GM18508 (cell line): ENCODE measurements around the gene DUSP7.

Experiments used
- ATAC-seq: cut with Tn5 transposase; IDR thresholded peaks from one replicate; pipeline ENCODE4 v1.9.1; 2021; ENCODE audit warnings: moderate number of reproducible peaks; ENCODE audit not compliant: insufficient read depth, unreplicated experiment

DUSP7 gene

DNA sequence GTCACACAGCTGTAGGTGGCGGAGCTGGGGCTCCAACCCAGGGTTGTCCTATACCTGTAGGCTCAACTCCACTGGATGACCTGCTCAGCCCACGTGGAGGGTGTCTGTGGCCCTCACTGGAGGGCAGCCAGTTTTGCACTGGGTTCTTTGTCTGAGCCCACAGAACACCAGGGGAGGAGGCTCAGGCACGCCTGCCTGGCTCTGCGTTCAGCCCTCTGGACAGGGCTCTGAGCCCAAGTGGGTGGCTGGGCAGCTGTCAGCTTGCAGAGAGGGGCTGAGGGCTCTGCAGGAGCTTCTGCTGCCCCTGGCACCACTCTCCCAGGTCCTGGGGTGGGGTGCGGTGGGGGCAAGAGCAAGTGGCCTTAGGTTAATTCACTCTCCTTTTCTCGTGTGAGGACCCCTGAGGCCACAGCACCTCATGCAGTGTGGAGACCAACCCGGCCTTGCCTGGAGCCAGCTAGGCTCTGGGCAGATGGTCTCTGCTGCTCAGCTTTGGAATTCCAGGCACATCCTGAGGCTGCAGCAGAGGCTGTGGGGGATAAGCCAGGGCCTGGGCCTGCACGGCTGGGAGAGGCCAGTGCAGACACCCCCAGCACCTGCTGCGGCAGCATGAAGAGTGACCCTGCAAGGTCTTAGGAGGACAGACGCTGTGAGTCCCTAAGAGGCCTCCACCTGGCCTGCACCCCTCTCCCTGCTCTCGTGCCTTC, 23.5 kb downstream of the DUSP7 start:
- ATAC-seq, result no peak

DNA sequence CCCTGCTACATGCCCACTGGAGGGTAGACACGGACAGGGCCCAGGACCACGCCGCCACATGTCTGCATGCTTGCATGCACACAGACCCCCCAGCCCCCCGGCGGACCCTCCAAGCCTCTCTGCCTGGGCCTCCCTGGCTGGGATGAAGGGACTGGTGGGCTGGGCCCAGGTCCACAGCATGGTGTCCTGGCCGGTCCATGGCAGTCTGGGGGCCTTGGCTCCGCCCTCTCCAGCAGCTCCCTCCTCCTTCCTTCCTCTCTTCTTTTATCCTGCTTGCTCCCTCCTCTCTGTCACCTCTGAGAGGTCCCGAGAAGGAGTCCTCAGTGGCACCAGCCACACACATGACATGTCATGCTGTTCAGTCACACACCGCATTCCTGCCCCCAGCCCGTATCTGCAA, 24.5 kb downstream of the DUSP7 start:
- ATAC-seq, result no peak

DNA sequence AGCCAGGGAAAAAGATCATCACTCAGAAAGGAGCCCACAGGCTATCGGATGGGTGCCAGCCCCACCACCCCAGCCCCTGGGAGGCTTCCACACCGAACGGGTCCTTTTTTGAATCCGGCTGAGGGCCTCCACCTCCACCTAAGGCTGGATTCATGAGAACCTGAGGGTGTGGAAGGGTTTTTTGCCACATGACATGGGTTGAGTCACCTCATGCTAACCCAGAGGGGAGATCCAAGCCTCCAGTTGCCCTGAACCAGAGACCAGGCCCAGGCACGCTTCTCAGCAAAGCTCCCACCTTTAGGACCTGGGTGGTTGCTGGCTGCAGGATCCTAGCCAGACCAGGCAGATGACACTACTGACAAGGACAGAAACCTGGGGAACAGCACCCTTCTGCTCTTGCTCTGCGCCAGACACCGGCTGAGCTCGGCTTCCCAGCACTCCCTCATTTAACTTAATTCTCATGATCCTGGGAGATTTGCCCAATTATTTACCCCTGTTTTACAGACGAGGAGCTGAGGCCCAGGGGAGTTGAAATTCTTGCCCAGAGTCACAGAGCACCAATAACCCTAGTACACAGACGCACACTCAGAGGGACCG, 25.6 kb downstream of the DUSP7 start:
- no peak for ATAC-seq

DNA sequence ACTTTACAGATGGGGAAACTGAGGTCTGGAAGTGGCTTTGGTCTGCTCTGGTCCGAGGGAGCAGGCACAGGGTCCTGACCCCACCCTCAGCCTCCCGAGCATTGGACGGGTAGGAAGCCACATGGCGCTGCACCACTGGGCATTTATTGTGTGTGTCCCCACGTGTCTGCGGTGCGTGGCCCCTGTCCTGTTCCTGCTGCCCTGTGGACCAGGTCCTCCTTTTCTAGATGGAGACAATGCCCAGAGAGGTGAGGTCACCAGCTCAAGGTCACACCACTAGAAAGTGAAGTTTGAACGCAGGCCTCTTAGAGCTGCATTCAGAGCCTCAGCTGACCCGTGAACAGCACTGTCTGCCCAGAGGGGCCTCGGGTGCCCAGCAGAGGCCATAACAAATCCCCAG, 26.8 kb downstream of the DUSP7 start:
- no peak for ATAC-seq

DNA sequence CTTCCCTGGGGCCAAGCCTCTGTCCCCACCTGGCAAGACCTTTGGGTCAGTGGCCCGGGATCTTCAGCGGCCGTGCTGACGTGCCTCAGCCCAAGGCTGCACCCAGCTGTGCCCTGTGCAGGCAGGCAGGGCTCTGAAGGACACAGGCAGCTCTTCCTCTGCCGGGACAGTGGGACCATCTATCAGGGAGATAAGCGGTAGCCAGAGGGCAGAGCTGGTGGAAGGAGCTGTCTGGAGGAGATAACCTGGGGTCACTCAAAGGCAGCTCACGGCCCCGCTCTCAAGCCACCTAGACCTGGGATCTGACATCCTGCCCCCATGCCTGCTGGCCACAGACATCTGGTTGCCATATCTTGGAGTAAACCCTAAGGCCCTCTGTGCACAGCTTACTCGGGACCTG, 27.3 kb downstream of the DUSP7 start:
- no peak for ATAC-seq

DNA sequence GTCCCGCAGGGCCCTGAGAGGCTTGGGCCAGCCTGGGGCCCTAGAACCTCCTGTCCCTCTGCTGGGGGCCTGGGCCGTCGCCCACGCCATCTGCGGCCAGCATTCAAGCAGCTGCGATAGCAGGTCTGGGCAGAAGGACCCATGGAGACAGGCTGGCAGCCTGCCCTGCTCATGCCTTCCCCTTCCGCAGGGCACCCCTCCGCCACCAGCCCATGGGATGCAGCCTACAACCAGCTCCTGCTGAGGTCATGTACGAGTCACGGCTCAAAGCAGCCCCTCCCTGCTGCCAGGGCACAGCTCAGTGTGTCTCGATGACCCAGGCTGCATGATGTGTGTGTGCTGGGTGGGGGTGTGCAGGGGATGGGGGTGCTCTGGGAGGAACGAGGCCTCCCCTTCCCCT, 27.8 kb downstream of the DUSP7 start:
- no peak for ATAC-seq

DNA sequence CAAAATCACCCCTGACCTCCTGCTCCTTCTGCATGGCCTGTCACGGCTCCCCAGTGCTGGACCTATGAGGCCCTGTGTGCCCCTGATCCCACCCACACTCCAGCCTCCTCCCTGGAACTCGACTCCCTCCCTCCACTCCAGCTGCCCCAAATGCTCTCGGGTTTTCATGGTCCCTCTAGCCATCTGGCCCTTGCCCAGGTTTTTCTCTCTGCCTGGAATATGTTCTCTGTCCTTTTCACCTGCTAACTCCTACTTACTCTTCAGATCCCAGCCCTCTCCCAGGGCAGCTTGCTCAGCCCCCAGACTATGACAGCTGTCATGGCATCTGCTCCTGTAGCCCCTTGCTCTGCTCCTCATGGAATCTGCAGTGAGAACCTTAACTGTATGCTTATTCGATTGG, 30.3 kb downstream of the DUSP7 start:
- no peak for ATAC-seq

DNA sequence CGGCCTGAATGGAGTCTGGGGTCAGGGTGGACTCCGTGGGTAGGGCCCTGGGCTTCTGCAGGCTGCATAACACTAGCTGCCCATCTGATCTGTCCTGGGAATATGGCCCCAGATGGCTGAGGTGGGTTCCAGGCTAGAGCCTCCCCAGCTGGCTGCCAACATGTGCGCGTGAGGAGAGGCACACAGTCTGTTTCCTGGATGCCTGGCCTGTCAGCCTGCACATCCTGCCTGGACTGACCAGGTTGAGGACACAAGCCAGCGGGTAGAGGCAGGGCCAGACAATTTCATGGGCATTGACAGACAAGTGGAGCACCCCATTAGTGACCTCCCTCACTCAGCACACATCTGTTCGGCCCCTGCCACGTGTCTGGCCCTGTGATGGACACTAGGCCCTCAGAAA, 30.9 kb downstream of the DUSP7 start:
- no peak for ATAC-seq

DNA sequence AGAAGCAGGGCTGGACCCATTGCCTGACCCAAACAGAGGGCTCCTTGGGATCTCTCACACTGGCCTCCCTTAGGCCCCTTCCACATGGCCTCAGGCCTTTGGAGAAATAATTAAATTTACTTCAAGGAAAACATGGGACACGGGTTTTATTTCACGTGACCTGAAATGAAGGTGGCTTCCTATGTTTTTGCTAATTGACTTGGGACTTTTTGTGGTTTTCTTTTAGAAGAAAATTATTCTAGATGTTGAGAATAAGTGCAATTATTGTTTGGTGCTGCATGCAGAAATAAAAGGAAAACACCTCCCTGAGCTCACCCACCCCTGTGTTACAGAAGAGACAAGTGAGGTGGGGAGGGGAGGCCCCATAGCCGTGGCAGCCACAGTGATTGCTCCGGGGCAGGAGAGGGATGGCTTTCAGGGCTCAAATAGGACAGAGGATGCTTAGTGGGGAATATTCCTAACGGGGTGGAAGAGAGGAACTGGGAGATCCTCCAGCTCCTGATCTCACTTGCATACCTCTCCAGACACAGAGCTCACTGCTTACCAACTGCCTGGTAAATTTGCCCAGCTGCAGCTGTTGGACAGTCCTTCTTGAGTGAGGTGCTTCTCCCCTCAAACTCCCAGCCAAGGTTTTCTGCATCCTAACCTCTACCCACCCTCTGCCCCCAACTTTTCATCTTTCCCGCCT, 31.5 kb downstream of the DUSP7 start:
- no peak for ATAC-seq

DNA sequence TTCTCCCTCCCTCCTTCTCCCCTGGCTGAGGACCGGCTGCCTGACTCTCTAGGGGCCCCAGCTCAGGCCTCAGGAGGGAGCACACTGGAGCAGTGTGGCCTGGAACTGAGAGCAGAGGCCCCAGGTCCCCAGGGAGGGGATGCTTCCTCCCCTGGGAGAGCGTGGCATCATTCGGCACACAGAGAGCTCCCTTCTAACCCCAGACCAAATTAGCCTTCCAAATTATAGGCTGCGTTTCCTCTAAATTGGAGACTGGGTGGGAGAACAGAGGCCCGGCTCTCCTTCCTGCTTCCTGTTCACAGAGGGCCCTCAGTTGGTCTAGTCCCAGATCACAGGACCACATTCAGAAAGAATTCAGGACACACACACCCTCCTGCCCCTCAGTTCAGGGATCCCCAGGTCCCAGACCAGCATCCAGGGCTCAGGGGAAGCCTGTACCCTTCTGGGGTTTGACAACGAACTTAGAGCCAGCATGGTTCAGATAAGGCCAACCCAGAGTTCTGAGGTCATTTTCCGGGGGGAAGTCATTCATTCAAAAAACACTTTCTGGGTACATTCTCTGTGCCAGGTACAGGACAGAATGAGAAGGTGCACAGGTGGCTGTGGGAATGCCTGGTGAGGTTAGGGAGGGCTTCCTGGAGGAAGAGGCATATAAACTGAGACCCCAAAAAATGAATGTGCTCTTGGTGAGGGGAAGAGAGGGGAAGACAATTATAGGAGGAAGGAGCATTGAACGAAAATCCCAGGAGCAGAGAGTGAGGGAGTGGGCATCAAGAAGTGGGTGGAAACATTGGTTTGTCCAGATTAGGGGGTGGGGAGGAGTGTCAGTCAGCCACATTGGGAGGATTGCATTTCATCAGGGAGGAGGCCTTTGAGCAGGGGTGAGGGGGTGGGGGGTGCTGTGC, 32.3 kb downstream of the DUSP7 start:
- no peak for ATAC-seq

DNA sequence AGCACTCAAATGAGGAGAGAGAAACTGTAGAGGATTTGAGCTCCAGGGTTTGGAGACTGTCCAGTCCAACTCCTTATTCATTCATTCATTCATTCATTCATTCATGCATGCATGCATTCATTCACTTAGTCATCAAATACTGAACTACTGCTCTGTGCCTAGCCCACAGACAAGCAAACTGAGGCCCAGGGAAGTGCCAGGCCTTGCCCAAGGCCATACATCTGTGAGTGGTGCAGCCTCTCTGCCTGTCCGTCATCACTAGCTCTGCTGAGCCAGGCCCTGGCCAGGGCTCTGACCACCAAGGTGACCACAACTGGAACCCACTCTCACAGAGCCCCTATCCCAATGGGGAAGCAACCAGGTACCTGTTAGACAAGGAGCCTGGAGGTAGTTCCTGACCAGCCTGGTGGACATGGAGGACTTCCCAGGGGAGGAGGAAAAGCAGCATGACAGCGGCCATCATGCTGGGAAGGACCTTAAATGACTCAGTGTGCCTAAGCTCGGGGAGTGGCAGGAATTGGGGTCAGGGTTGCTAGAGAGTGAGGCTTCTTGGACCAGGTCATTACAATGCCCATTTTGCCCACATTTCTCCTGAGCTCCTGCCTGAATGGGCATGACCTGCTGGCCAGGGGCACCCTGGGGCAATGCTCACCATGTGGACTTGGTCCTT, 33.1 kb downstream of the DUSP7 start:
- no peak for ATAC-seq

DNA sequence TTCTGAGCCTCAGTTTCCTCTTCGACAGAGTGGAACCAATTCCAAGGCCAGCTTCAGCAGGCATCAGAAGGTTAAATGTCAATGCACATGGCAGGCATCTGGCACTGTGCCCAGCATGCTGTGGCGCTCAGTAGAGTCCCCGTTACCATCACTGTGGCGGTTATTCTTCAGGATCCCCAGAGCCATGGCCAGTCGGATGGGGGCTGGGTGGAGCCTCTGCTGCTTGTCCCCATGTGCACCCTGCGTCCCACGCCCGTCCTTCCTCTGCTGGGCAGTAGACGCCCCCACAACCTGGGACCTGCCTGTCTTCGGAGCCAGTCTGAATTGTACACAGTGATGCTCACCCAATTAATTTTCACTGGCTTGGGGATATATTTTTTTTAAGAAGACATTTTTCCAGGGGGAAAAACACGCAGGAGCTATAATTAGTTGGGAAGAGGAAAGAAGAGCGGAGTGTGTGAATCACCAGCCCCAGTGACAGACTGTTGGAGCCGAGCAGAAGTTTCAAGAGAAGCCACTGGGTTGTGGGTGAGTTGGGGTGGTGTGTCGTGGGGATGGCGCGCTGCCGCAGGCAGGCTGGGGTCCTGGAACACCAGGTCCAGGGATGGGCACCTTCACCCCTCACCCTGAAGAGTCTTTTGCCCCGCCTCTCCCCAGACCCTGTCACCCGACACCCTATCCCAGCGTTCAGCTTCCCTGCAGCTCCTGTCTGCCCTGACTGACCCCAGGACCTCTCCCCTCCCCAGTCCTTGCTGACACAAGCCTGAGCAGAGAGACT, 33.9 kb downstream of the DUSP7 start:
- ATAC-seq, result no peak

DNA sequence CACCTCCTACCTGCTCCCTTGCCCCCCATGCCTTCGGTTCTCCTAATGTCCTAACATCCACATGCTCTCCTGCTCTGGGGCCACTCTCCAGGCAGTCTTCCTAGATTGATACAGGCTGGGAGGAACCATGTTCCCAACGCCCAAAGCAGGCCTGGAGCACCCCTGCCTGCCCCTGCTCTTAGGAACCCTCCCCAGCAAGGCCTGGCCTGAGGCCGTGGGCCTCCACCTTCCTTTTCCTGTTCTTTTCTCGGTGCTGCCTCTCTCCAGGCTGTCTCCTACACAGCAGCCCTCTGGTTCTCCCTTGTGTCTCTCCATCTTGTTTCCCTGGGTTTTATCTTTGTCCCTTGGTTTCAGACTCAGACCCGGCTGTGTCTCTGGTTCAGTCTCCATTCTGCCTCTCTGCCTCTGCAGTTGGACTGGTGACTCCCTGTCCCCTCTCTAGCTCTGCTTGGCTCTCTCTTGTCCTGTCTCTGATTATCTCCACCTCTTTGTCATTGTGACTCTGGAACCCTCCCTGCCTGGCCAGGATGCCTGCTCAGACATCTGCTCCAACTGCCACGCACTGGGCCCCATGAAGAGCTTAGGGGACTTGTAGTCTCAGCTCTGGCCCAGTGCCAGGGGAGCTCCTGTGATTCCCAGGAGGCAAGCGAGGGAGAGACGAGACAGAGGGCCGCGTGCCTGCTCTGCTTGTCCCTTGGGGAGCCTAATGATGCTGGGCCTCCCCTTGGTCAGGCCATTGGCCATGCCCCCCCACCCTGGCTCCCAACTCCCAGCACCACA, 34.7 kb downstream of the DUSP7 start:
- no peak for ATAC-seq

DNA sequence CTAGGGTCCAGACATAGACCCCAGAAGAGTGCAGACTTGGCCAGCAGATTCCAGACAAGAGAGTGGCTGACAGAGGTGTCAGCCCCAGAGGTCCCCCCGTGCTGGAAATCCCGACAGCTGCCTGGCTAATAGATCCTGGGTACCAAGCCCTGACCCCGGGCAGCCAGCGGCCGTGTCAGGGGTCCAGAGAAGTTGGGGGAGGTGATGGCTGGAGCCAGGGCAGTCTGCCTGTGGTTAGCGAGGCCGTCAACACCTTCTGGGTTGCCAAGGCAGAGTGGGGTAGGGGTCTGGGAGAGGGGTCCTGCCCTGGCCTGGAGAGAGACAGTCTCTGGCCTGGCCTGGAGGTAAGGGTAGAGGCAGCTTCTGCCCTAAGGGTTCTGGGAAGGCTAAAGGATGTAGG, 35.6 kb downstream of the DUSP7 start:
- no peak for ATAC-seq

DNA sequence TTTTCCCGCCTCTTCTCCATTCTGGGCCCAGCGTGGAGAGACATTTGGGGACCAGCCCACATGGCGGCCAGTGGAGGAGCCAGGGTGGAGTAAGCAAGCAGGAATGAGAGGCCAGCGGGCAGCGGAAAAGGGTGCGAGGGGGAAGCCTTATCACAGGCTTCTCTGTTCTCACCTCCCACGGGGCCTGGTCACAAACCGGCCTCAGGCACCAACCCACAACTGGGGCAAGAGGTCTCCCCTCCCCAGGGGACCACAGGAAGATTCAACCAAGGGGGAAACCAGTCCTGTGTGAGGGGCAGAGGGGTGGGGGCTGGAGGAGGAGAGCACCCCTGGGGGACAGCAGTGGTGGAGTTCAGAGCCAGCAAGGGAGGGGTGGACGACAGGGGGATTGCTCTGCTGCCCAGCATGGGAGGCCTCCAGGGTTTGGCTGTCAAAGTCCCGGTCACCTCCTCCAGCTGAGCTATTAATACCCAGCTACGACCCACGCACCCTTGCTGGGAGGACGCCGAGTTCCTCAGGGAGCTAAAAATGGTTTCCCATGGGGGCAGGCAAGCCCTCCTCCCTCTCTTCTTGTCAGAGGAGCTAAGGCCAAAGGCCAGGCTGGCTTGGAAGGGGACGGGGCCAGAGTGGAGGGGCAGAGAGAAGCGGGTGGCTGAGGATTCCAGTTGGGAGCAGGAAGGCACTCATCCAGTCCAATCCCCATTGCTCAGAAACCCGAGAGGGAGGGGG, 36.9 kb downstream of the DUSP7 start:
- ATAC-seq, result no peak

DNA sequence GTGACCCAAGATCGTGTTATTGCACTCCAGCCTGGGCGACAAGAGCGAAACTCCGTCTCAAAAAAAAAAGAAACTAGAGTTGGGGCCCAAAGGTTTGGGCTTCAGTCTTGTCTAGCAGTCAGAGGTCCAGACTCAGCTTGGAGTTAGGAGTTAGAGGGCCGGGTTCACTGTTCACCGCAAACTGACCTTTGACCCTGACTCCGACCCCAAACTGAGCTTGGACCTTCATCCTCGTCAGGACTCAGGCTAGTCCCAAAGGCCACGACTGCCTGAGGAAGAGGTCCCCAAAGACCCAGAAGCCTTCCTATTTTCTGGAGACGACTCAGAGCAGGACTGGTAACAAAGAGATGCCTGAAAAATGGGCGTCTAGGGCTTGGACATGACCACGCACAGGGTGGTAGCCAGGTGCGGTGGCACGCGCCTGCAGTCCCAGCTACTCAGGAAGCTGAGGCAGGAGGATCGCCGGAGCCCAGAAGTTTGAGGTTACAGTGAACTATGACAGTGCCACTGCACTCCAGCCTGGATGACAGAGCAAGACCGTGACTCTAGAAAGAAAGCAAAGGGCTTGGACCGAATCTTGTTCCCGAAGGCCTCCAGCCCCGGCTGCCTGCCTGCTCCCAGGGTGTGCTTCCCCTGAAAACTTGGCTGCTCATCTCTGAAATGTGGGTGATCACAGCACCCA, 37.9 kb downstream of the DUSP7 start:
- no peak for ATAC-seq

DNA sequence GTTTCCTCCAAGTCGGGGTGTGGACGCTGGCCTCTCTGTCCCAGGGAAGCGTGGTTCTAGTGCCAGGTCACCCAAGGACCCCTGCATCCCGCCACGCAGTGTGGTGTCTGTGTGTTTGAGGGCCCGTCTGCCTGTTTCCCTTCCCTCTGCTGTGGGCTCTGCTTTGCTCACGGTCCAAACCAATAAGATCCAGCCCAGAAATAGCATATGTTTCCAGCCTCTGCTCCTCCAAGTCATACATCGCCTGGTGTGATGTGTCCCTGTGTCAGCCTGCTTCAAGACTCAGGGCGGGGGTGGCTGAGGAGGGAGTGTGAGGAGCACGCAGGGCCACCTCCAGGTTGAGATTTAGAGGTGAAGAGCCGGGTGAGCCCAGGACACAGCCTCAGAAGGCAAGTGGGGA, 38.8 kb downstream of the DUSP7 start:
- ATAC-seq, result no peak
